ENCODE results near the gene TKFC. TPM values are rescaled to one million over a fixed set of nuclear protein-coding genes. Genes with fewer than 3 reads are reported as not detected.
A peak's percentile ranks its signal among the peaks of the same experiment; 100 is the strongest.

TKFC gene
- total and polyA plus RNA-seq, 2 donors from 2014 or later: 64.6 to 107 TPM

DNA sequence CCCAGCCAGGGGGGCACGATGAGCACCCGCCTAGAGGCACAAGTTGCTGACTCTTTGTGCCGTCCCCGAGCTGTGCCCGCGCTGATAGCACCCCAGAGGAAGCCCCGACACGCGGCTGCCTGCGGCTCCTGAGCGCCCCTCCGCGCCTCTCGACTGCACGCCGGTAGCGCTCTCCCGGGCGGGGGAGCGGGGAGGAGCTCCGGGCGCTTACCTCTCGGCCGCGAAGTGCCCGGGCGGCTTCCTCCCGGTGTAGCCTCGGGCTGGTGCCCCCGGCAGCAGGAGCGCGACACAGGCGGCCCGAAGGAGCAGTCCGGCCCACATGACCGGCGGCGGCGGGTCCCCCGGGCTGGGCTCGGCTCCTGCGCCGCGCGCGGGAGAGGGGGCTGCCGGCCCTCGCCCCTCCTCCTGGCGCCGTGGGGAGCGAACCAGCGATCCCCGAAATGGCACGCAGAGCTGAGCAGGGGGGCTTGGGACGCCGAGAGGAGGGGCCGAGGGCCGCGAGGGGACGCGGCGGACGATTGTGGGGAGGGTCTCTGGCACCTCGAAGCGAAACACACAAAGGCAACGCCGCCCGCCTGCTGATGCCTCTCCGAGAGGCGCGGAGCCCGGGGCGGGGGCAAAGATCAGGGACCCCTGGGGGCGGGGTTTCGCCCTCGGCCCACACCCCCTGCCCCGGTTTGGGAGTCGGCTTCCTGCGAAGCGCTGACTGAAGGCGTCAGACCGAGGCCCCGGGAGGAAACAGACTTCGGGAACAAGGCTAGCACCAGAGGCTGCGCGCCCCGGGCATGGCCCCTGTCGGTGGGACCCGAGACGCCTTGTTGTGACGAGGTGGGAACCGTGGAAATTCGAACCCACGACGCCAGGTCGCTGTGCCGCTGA is 38.1 kb upstream of the TKFC start, which contains the start of gene VWCE:
TSS of gene VWCE (minus strand) at position 600 of the 879 bp plus-strand sequence. CDS start at position 321, 279 bp downstream.
- TF ChIP-seq, protein P1, sequence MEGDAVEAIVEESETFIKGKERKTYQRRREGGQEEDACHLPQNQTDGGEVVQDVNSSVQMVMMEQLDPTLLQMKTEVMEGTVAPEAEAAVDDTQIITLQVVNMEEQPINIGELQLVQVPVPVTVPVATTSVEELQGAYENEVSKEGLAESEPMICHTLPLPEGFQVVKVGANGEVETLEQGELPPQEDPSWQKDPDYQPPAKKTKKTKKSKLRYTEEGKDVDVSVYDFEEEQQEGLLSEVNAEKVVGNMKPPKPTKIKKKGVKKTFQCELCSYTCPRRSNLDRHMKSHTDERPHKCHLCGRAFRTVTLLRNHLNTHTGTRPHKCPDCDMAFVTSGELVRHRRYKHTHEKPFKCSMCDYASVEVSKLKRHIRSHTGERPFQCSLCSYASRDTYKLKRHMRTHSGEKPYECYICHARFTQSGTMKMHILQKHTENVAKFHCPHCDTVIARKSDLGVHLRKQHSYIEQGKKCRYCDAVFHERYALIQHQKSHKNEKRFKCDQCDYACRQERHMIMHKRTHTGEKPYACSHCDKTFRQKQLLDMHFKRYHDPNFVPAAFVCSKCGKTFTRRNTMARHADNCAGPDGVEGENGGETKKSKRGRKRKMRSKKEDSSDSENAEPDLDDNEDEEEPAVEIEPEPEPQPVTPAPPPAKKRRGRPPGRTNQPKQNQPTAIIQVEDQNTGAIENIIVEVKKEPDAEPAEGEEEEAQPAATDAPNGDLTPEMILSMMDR (IDR thresholded peaks at IDR 0.05; ENCODE audit: borderline replicate concordance, extremely low read depth, insufficient read depth): no peak
- Histone ChIP-seq H3K4me1 (ENCODE audit: control insufficient read depth in 2 of 3, insufficient read depth in 2 of 3, low read depth in 1 of 3, low read length in 3 of 3) (peaks cover 0 to 8% (median 0%) of the 10 kb centered on the region in 3 donors), H3K9ac (ENCODE audit: low read length in 3 of 3) (no peak within 1 kb of the TSS), H3K36me3 (ENCODE audit: control insufficient read depth in 2 of 3, insufficient read depth in 3 of 3, low read length in 3 of 3) (peaks cover 0 to 7% (median 3%) of the 10 kb centered on the region in 3 donors), H3K27me3 (ENCODE audit: control insufficient read depth, insufficient read depth, low read length) (no peaks in the 10 kb centered on the region), H3K27ac (ENCODE audit: low read depth in 2 of 2, low read length in 2 of 2) (no peak within 1 kb of the TSS), H3K9me3 (ENCODE audit: control insufficient read depth in 2 of 3, insufficient read depth in 1 of 3, low read length in 3 of 3) (no peaks in the 10 kb centered on the region), H3K4me3 (ENCODE audit: low read length in 3 of 3) (peak within 1 kb of the TSS; percentile 39 to 59 (median 42))
- intact Hi-C loops (cut with DNase I): no loop called here
- FAIRE-seq (no peak), DNase-seq (peak; percentile 81 to 91 (median 86))

DNA sequence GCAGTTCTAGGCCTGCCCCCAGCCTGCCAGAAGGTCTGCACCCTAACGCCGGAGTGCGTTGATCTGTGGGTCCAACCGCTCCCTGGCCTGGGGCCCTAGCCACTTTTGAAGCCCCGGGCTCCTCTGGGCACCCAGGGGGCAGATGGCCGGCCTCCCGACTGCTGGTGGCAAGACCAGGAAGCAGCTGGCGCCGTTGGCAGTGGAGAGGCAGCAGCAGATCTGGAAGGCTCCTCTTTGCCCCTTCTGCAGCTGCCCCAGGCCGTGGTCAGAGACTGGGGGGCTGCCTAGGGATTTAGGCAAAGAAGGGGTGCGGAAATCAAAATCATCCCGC is 37.5 kb upstream of the TKFC start:
- no peak for FAIRE-seq
- peaks cover 0 to 8% (median 0%) of the 10 kb centered on the region in 3 donors for H3K4me1 ChIP-seq (ENCODE audit: control insufficient read depth in 2 of 3, insufficient read depth in 2 of 3, low read depth in 1 of 3, low read length in 3 of 3)
- intact Hi-C loops (cut with DNase I): no loop called here
- TF ChIP-seq, protein P1 (IDR thresholded peaks at IDR 0.05; ENCODE audit: borderline replicate concordance, extremely low read depth, insufficient read depth): no peak
- DNase-seq: no peak
- no peak overlapping the region for H3K27ac ChIP-seq (ENCODE audit: low read depth in 2 of 2, low read length in 2 of 2)
- H3K27me3 ChIP-seq (ENCODE audit: control insufficient read depth, insufficient read depth, low read length): no peaks in the 10 kb centered on the region
- no peaks in the 10 kb centered on the region for H3K9me3 ChIP-seq (ENCODE audit: control insufficient read depth in 2 of 3, insufficient read depth in 1 of 3, low read length in 3 of 3)
- no peak overlapping the region for H3K9ac ChIP-seq (ENCODE audit: low read length in 3 of 3)
- peak overlapping the region in 1 of 3 donors; percentile 59 for H3K4me3 ChIP-seq (ENCODE audit: low read length in 3 of 3)
- H3K36me3 ChIP-seq (ENCODE audit: control insufficient read depth in 2 of 3, insufficient read depth in 3 of 3, low read length in 3 of 3): peaks cover 6 to 13% (median 6%) of the 10 kb centered on the region in 3 donors

DNA sequence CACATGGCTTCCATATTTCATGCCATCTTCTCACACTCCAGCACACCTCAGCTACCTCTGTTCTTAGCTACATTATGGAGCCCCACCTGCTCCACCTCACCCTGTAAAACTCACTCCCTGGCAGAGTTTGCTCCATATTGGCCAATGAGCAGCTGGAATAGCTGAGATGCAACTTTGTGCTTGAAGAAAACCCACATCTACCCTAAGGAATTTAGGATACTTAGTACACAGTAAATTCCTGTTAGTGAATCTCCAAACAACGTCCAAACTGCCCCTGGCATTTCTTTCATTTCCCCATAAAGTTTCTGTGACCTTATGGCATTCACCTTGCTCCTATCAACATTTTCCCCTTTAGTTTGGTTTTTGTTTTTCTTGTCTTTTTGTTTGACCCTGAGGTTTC is 35.7 kb upstream of the TKFC start:
- no peak overlapping the region for H3K9ac ChIP-seq (ENCODE audit: low read length in 3 of 3)
- no peak overlapping the region for H3K27ac ChIP-seq (ENCODE audit: low read depth in 2 of 2, low read length in 2 of 2)

More for the DNA sequence above, 35.7 kb upstream of the TKFC start:
- TF ChIP-seq, protein P1 (IDR thresholded peaks at IDR 0.05; ENCODE audit: borderline replicate concordance, extremely low read depth, insufficient read depth): no peak
- DNase-seq (no peak), FAIRE-seq (no peak)
- H3K4me1 ChIP-seq (ENCODE audit: control insufficient read depth in 2 of 3, insufficient read depth in 2 of 3, low read depth in 1 of 3, low read length in 3 of 3): peaks cover 0 to 8% (median 0%) of the 10 kb centered on the region in 3 donors
- peaks cover 13 to 31% (median 20%) of the 10 kb centered on the region in 3 donors for H3K36me3 ChIP-seq (ENCODE audit: control insufficient read depth in 2 of 3, insufficient read depth in 3 of 3, low read length in 3 of 3)
- no peaks in the 10 kb centered on the region for H3K9me3 ChIP-seq (ENCODE audit: control insufficient read depth in 2 of 3, insufficient read depth in 1 of 3, low read length in 3 of 3)
- no peaks in the 10 kb centered on the region for H3K27me3 ChIP-seq (ENCODE audit: control insufficient read depth, insufficient read depth, low read length)
- no peak overlapping the region for H3K4me3 ChIP-seq (ENCODE audit: low read length in 3 of 3)
- intact Hi-C loops (cut with DNase I): no loop called here

All from kidney (tissue), 14 donors.